PC-9 (cell line): ENCODE data around the gene HTR4. TPM values are rescaled to one million over a fixed set of nuclear protein-coding genes. Genes with fewer than 3 reads are reported as not detected.

Experiments used
- BruUV-seq: library from RNA; stranded (reverse); fragments of 400-500 nt; replicated peaks from 2 replicates; lab custom pipeline; 2021; lab: Mats Ljungman, UMichigan
- CTCF ChIA-PET: fragments of 300-600 bp; sonication (Branson Sonifier 250); formaldehyde crosslinking; loops from one replicate; lab custom pipeline; 2022; ENCODE audit warnings: antibody characterized with exemption; lab: Charles Lee
- POLR2A ChIA-PET: fragments of 300-600 bp; sonication (Branson Sonifier 250); formaldehyde crosslinking; loops from one replicate; lab custom pipeline; 2022; ENCODE audit warnings: antibody characterized with exemption; ENCODE audit not compliant: unreplicated experiment; lab: Charles Lee
- DNase-seq, 2 experiments: peaks; one replicate each; pipeline versions ENCODE4 v3.0.0 to v3.0.0-alpha.2; 2015 to 2022; ENCODE audit warnings: mixed read lengths in 1 of 2
- H2AFZ ChIP-seq: fragments of 200-600 bp; sonication (generic); 2 replicates; pipeline ENCODE4 v1.8.1; 2017; ENCODE audit warnings: antibody characterized with exemption
- H3F3A ChIP-seq: fragments of 200-600 bp; sonication (generic); 2 replicates; pipeline ENCODE4 v1.8.1; 2017; ENCODE audit warnings: antibody characterized with exemption, mild to moderate bottlenecking, low read depth; ENCODE audit not compliant: insufficient read depth
- H3K27ac ChIP-seq: fragments of 200-600 bp; sonication (generic); 2 replicates; pipeline ENCODE4 v1.6.1; 2016; ENCODE audit warnings: mixed run types
- H3K27me3 ChIP-seq: fragments of 200-600 bp; sonication (generic); 2 replicates; pipeline ENCODE4 v1.6.1; 2016; ENCODE audit warnings: low read depth, mixed run types; ENCODE audit not compliant: insufficient read depth
- H3K36me3 ChIP-seq: fragments of 200-600 bp; sonication (generic); 2 replicates; pipeline ENCODE4 v1.6.1; 2016; ENCODE audit warnings: low read depth, mixed run types
- H3K4me1 ChIP-seq: fragments of 200-600 bp; sonication (generic); replicated peaks from 2 replicates; pipeline ENCODE4 v1.6.1; 2016; ENCODE audit warnings: mixed run types; ENCODE audit not compliant: insufficient read depth
- H3K4me2 ChIP-seq: fragments of 200-600 bp; sonication (generic); 2 replicates; pipeline ENCODE4 v1.6.1; 2017; ENCODE audit warnings: mixed run types
- H3K4me3 ChIP-seq: fragments of 200-600 bp; sonication (generic); 2 replicates; pipeline ENCODE4 v1.6.1; 2016; ENCODE audit warnings: mixed run types
- H3K79me2 ChIP-seq: fragments of 200-600 bp; sonication (generic); 2 replicates; pipeline ENCODE4 v1.6.1; 2017; ENCODE audit warnings: low read depth, mixed run types
- H3K9me2 ChIP-seq: fragments of 200-600 bp; sonication (generic); 2 replicates; pipeline ENCODE4 v1.8.1; 2017; ENCODE audit warnings: mild to moderate bottlenecking; ENCODE audit not compliant: insufficient read depth
- H3K9me3 ChIP-seq: fragments of 200-600 bp; sonication (generic); 2 replicates; pipeline ENCODE4 v1.8.1; 2016; ENCODE audit warnings: low read depth; ENCODE audit not compliant: insufficient read depth
- H4K20me1 ChIP-seq: fragments of 200-600 bp; sonication (generic); 2 replicates; pipeline ENCODE4 v1.8.1; 2017; ENCODE audit not compliant: insufficient read depth
- CTCF ChIP-seq: fragments of 200-600 bp; sonication (generic); conservative IDR thresholded peaks from 2 replicates; pipeline ENCODE4 v1.6.1; 2017; ENCODE audit warnings: mixed run types, antibody characterized with exemption, mild to moderate bottlenecking, moderate library complexity
- EZH2 ChIP-seq: fragments of 200-600 bp; sonication (generic); IDR thresholded peaks from 2 replicates; pipeline ENCODE4 v1.8.0; 2017; ENCODE audit warnings: antibody characterized with exemption, low read depth
- intact Hi-C: fragments of 100-400 bp; cut with micrococcal nuclease; formaldehyde crosslinking; loops from one replicate; pipeline ENCODE4 v1.10.0; 2022; ENCODE audit not compliant: unreplicated experiment
- total RNA-seq: library from RNA; stranded (reverse); gene quantifications from 2 replicates; pipeline ENCODE4 v1.2.3, GENCODE V29; 2021

Gene HTR4
- total RNA-seq, 1 experiment from 2014 or later = not detected

DNA sequence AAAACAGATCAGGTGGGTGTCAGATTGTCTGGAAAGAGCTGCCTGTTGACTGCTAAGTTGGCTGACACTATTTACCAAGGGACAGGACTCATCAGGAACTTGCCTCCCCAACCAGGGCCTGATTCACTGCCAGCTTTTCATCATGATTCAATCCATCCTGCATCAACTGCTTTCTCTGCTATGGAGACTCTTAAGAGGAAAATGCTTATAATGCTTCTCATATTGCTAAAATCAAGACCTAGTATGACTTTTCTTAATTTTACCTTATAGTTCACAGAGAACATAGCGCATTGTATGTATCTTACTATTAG lies 21.3 kb downstream of the HTR4 start:
- Histone ChIP-seq H3K36me3 (no peaks in the 10 kb centered on the region), H3K79me2 (no peaks in the 10 kb centered on the region), H3K27me3 (no peaks in the 10 kb centered on the region), H3K4me2 (no peak overlapping the region), H3K9me3 (no peaks in the 10 kb centered on the region), H4K20me1 (no peaks in the 10 kb centered on the region), H3F3A (no peaks in the 10 kb centered on the region), H3K4me3 (no peak overlapping the region), H3K4me1 (no peaks in the 10 kb centered on the region), H3K27ac (no peak overlapping the region), H3K9me2 (no peaks in the 10 kb centered on the region), H2AFZ (no peak overlapping the region)
- CTCF ChIA-PET = interaction anchor here (0.6 kb wide), 1 partner anchor 497 kb away, joined by 3 read pairs; no protein-coding TSS in a partner anchor
- TF ChIP-seq EZH2 (no peak), CTCF (no peak)
- no peak for DNase-seq
- intact Hi-C loops = no loop called here
- BruUV-seq = no TSS peak
- POLR2A ChIA-PET = no interaction called here

GRCh38 chr5:148632255-148633066 lies 21.9 kb downstream of the HTR4 start:
- CTCF ChIA-PET = no interaction called here
- POLR2A ChIA-PET = no interaction called here
- H3K27me3 ChIP-seq = no peaks in the 10 kb centered on the region
- no TSS peak for BruUV-seq
- no peaks in the 10 kb centered on the region for H4K20me1 ChIP-seq
- H3K9me2 ChIP-seq = no peaks in the 10 kb centered on the region
- H3K4me2 ChIP-seq = no peak overlapping the region
- no peaks in the 10 kb centered on the region for H3K79me2 ChIP-seq
- no peaks in the 10 kb centered on the region for H3F3A ChIP-seq
- intact Hi-C loops = no loop called here
- H3K4me3 ChIP-seq = no peak overlapping the region
- H3K36me3 ChIP-seq = no peaks in the 10 kb centered on the region
- no peaks in the 10 kb centered on the region for H3K9me3 ChIP-seq
- H3K27ac ChIP-seq = no peak overlapping the region
- H2AFZ ChIP-seq = no peak overlapping the region
- DNase-seq = no peak
- no peak for TF ChIP-seq EZH2
- TF ChIP-seq CTCF = no peak
- H3K4me1 ChIP-seq = no peaks in the 10 kb centered on the region

DNA sequence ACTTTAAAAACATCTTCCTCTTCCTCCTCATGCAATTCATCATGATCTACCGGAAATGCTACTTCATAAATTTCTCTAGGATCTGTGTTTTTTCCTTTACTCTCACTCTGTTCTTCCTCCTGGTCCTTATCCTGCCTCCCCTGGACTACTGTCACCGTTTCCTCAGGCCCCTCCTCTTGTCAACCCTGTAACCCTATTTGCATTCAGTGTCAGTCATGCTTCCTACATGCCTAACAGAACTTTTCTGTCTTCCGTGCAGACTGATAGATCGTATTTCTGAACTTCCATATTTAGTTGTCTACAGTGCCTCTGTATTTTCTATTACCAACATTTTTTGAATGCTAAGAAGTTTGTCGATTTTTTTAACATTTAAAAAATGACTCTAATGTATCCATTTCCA lies 27.3 kb downstream of the HTR4 start:
- intact Hi-C loops = loop anchor here (5.0 kb wide), 1 partner anchor 185 kb away; no protein-coding TSS in a partner anchor
- POLR2A ChIA-PET = no interaction called here
- no peak overlapping the region for H3K4me3 ChIP-seq

More for the DNA sequence above, 27.3 kb downstream of the HTR4 start:
- Histone ChIP-seq H3K79me2 (no peaks in the 10 kb centered on the region), H3K27ac (no peak overlapping the region), H4K20me1 (no peaks in the 10 kb centered on the region), H3K27me3 (no peaks in the 10 kb centered on the region), H3K9me2 (no peaks in the 10 kb centered on the region; the same call in 1 of the 2 replicates), H3K9me3 (no peaks in the 10 kb centered on the region), H3K4me2 (no peak overlapping the region), H3K36me3 (no peaks in the 10 kb centered on the region), H2AFZ (no peak overlapping the region; the same call in 1 of the 2 replicates), H3K4me1 (peaks cover 42% of the 10 kb centered on the region), H3F3A (peaks cover 16% of the 10 kb centered on the region; the same call in 1 of the 2 replicates)
- no peak for DNase-seq
- TF ChIP-seq EZH2 = no peak
- TF ChIP-seq CTCF = no peak
- BruUV-seq = no TSS peak
- CTCF ChIA-PET = no interaction called here
